Activated T-cell treated with anti-CD3 and anti-CD28 coated beads for 48 hours (primary cell): ENCODE data around the gene FIS1.
"Not testable (repeated sequence)": the region's sequence is repeated elsewhere in the genome, so short reads cannot be mapped to it uniquely, and the experiment has no call there.

Source experiments
- DNase-seq: peaks from one replicate; pipeline ENCODE4 v3.0.0-alpha.2; 2020; ENCODE audit warnings: low read depth

Gene FIS1

DNA sequence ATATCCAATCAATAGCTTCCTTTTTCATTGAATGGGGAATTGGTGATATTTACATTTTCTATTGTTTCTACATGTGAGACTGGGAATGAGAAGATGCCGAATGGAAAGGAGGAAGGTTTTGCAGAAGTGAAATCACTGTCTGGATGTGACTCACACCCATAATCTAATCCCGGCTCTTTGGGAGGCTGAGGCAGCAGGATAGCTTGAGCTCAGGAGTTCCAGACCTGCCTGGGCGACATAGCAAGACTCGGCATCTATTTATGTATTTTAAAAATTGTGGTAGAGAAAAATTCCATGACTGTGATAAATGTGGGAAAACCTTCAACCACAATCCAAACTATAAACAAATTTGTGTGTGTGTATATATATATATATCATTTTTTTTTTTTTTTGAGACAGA, 10.9 kb upstream of the FIS1 start:
- no peak for DNase-seq

DNA sequence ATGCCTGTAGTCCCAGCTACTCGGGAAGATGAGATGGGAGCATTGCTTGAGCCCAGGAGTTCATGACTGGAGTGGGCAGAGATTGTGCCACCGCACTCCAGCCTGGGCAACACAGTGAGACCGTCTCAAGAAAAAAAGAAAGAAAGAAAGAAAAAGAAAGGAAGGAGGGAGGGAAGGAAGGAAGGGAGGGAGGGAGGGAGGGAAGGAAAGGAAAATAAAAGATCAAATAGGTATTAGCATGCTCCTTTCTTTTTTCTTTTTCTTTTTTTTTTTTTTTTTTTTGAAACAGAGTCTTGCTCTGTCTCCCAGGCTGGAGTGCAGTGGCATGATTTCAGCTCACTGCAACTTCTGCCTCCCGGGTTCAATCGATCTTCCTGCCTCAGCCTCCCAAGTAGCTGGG, 8.3 kb upstream of the FIS1 start:
- DNase-seq, result not testable (repeated sequence)

DNA sequence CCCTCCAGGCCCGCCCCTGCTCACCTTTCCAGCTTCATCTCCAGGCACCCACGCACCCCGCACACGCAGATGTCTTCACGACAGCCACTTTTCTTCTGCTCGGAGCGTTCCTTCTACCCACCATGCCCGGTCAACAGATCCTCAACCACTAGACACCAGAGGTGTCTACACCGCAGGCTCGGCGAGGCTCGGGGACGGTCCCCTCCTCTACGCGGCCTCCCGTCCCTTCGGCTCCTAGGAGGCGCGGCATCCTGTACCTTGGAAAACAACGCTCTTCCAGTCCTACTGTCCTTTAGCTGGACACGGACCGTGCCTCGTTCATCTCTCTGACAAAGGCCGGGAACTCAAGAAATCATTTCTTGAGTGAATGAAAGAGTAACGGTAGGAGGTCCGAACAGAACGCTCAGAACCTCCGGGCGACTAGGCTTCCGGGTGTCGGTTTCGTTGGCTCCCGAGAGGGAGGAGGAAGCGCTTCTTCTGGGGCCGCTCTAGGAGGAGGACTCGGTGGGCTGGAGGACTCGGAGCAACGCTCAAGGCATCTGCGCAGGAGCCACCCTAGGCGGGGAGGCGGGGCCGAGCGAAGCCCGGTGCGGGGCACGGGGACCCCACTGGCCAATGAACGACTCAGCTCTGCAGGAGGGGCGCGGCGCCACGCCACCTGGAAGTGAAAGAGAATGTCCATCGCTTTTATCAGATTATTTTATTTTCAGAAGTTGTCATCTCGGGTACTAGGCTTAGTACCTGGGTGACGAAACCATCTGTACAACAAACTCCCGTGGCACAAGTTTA, 7.2 kb upstream of the FIS1 start:
- DNase-seq, result peak; percentile 98

DNA sequence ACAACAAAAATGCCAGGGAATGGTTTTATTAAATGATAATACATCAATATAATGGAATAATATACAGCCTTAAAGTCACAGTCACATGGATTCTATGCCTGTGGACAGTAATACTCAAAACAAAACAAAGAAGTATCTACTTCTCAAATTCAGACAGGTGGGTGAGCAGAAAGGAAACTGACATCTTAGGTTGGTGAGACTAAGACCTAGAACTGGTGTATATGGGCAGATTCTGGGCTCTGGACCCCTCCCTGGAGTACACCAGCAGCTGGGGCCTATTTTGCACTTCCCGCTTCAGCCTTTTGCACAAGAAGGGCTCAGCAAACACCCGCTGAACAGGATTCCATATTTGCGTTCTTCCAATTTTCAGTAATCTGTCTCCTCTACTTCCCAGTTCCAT, 5.4 kb upstream of the FIS1 start:
- no peak for DNase-seq

DNA sequence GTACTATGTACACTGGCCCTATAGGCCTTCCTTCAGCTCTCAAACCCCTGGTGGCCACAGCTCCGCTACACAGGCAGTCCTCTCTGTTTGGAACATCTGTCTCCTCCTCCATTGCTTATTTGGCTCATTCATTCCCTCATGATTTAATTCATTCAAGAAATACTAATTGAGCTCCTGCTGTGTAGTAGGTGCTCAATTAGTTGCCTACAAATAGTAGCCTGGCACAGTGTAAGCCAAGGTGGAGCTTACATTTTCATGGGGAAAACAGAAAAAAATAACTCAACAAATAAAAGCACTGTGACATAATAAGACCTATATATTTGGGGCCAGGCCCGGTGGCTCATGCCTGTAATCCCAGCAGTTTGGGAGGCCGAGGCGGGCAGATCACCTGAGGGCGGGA, 3.4 kb upstream of the FIS1 start:
- no peak for DNase-seq

DNA sequence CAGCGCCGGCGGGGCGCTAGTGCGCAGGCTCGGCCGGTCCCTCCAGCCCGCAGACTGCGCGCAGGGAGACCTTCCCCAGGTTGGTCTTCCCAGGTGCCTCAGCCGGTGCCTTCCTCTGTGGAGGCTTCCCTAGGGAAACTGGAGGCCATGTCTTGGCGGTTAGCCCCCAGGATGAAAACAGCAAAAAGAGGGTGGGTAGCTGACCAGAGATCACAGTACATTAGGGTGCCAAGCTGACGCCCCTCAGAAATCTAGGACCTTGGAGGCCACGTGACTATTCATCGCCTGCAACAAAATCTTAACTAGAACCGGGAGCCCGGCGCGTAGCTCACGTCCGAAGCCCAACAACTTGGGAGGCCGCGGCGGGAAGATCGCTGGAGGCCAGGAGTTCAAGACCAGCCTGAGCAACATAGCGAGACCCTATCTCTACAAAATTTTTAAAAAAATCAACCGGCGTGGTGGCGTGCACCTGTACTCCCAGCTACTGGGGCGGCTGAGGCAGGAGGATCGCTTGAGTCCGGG, 327 bp upstream of the FIS1 start:
- no peak for DNase-seq

DNA sequence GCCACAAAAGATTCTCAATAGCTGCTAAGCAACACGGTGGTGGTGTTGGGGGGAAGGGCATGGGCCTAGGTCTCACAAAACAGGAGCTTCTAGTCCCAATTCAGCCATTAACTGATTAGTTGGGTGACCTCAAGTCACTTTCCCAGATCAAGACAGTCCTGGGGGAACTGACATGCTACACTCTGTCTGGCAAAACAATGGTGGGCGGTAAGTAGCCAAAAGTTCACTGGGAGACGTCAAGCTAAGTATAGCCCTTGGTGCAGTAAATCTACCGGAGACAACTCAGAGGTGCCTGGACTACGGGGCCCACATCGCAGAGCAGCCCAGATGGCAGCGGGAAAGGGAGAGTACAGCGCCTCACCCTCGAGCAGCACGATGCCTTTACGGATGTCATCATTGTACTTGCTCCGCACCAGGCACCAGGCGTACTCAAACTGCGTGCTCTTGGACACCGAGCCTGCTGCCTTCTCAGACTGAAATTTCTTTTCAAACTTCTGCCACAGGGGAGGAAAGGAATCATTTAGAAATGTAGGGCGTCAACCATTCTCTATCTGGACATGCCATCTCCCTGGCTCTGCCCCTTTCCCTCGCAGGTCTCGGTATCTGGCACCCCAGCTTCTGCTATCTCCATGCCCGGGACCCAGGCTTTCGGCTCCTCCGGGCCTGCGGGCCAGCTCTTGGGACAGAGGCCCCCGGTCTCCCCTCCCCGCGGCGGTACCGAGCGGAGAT, 1.1 kb downstream of the FIS1 start:
- DNase-seq, result no peak

DNA sequence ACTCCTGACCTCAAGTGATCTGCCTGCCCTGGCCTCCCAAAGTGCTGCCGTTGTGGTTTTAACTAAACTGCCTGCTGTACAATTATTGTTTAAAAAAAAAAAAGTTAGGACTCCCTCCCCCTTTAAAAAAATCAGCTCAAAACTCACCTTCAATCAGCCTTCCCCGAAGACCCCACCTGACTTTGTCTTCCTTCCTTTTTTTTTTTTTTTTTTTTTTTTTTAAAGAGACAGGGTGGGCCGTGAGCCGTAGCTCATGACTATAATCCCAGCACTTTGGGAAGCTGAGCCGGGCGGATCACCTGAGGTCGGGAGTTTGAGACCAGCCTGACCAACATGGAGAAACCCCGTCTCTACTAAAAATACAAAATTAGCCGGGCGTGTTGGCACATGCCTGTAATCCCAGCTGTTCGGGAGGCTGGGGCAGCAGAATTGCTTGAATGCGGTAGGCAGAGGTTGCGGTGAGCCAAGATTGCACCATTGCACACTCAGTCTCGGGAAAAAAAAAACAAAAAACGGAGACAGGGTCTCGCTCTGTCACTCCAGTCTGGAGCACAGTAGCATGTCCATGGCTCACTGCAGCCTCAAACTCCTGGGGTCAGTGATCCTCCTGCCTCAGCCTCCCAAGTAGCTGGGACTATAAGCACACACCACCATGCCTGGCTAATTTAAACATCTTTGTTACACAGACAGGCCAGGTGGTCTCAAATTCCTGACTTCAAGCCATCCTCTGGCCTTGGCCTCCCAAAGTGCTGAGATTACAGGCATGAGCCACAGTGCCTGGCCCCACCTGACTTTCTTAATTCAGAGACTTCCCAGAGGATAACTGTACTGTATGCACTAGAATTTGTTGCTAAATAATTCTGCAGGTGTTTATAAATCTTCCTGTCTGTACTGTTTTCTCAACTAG, 3.2 kb downstream of the FIS1 start:
- no peak for DNase-seq

DNA sequence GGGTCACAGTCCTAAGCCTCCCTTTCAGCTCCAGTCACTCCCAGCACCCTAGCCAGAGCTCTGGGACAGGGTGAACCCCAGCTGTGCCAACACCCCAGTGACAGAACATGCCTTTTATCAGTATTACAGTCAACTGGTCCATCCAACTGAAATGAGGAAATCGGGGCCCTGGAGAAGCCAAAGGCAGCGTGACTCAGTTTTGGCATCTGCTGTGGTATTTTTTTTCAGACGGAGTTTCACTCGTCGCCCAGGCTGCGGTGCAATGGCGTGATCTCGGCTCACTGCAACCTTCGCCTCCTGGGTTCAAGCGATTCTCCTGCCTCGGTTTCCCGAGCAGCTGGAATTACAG, 3.9 kb downstream of the FIS1 start:
- no peak for DNase-seq

DNA sequence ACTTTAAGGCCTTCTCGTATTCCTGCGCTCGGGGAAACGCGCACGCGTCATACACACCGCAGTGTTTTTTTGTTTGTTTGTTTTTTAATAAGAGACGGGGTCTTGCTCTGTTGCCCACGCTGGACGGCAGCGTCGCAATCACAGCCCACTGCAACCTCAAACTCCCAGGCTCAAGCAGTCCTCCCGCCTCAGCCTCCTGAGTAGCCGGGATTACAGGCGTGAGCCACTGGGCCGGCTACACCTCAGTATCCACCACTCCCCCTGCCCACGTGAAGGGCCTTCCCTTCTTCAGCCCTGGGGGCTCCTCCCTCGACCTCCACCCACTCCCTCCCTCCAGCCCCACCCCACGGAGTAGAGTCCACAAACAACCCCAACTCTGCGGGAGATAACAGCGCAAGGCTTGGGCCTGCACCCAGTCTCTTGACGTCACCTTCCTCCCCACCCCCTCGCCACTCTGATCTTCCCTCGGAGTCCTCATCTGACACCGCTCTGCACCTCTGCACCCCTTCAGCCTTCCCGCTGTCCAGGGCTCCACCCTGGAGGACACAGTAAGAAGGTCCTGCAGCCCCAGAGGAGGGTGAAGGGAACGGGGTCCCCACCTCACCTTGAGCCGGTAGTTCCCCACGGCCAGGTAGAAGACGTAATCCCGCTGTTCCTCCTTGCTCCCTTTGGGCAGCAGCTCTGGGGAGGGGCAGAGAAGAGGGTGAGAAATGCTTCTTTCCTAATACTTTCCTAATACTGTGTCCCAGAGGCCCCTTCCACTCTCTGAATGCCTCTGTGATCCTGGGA, 4.5 kb downstream of the FIS1 start:
- DNase-seq, result no peak

DNA sequence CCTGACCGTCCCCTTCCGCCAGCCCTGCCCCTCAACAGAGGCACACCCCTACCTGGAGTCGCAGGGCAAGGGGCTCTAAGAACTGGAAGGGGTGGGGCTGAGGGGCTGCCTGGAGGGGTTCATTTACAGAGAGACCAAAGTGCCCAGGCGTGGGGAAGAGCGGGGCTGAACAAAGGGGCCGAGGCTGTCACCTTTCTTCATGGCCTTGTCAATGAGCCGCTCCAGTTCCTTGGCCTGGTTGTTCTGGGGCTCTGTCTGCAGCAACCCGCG, 5.0 kb downstream of the FIS1 start:
- no peak for DNase-seq

DNA sequence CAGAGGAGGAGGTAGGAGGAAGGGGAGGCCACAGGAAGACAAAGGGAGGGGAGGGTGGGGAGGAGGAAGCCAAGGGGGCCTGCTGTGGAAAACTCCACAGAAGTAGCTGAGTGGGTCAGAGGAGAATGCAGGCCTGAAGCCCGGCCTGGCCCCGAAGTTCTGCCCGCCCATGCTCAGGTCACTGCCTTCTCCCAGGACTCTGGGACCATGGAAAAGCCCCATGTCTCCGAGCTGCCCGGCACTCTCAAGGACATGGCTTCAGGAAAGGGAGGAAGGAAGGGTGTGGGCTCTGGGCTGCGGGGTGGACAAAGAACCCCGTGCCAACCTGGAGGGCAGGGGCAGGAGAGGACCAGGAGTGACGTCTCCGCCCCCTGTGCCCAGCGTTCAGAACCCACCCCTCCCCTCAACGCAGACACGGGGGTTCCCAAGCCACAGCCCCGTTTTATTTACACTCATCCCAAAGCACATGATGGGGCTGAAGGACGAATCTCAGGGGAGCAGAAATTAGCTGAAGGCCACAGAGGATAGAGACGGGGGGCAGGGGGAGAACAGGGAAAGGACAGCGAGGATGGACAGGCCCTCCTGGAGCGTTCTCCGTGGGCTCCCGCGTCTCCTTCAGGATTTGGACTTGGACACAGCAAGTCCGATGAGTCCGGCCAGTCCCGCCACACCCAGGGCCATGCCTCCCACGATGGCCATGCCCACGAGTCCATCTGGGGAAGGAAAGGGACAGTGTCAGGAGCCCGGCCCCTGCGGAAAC, 5.5 kb downstream of the FIS1 start:
- DNase-seq, result no peak

DNA sequence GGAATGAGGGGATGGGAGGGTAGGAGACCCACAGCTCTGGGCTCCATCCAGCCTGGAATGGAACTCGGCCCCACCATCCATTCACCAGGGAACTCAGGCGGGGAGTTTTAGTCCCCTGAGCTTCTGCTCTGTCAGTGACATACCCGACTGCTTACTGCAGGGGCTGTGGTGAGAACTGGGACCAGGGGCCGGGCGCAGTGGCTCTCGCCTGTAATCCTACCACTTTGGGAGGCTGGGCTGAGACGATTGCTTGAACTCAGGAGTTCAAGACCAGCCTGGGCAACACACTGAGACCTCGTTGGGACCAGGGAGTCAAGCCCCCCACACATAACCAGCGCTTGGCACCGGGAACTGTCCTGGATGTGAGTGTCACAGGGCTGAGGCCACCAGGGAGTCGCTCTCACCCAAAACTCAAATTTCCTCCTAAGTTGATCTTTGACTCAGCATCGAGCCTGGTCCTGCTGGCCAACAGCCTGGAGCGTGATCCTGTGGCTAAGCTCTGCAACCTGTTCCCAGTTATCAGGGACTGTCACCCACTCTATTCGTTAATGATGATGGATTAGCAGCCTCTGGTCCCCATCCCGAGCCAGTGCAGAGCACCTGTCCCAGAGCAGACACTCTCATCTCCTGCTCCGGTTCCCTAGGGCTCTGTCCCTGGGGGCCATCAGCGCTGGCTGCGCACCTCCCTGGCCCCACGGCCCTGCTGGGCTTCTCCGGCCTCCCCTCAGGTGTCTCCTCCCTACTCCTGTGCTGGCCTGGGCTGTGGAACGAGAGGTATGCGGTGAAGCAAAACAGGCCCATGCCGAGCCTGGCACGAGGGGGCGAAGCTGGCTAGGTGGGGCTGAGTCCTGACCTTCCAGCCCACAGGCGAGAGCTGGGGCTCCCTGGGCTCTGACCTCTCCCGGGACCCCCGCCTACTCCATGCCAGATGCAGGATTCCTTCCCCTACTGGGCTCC, 6.4 kb downstream of the FIS1 start:
- no peak for DNase-seq

DNA sequence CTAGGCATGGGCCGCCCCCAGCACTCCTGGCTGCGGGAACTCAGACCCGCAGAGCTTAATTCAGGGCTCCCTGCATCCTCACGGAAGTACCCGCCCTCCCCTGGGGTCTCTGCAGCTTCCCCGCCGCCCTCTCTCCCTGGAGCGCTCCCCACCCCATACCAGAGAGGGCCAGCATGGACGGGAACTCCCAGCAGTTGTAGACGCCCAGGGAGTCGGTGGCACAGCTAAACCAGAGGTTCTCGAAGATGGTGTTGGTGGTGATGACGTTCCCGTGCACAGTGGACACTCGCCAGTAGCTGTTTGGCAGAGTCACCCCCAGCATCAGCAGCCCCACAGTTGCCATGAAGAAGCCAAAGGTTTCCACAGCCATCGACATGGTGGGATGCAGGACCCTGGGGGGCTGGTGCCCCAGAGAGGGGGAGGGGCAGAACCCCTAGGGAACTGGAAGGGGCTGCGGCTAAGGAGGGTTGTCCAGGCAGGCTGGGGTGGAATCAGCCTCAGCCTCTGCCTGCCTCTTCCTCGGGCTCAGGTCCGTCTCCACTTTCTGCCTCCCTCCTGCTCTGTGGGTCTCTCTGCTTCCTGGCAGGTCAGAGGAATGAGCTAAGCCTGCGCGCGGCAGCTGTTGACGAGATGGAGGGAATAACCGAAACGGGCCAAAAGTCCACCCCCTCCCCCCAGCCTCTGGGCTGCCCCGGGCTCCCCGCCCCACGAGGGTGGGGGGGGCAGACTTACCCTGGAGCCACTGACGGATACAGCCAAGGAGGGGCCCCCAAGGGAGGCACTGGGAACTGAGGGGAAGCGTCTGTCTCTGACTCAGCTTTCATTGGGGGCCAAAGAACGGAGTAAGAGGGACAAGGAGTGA, 7.4 kb downstream of the FIS1 start, which contains the start of gene CLDN15:
CLDN15 (minus strand) TSS at position 597 of the 862 bp plus-strand sequence; CDS start at position 376, 221 bp downstream.
- no peak for DNase-seq

DNA sequence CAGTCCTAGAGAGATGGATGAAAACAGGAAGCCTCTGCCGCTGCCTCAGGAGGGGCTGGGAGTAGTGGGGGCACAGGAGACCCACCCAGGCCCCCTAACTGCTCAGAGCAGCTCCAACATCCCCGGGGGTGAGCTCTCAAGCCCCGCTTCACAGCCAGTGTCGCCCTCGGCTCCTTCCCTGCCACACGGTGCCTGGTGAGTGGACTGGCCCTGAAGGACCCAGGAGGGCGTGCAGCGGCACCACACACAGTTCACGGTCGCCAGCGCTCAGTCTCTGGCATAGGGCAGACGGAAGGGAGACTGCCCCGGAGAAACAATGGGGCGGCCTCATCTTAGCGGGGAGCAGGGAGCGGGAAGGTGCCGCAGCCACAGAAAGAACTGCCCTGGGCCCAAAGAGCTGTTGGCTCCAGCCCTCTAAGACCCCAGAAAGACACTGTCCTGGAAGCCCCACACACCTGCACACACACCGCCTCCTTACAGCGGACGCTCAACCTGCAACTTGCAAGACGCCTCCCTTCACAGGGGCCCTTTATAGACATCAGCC, 8.5 kb downstream of the FIS1 start:
- DNase-seq, result no peak

DNA sequence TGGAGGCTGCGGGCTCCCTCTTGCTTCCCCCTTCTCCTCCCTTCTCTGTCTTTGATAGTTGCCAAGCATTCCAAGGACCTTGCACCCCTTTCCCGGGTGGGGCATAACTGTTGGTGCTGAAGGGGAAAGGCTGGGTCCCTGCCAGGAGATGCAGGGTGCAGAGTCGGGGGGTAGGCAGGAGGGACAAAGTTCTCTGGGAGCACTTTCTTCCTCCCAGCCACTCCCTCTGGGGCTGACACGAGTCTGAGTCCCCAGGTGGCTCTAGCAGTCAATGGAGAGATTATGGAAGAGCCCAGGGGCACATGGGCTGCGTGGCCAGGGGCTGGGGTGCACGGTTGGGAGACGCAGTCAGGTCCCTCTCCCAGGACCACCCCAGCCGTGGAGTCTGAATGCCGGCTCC, 9.4 kb downstream of the FIS1 start:
- DNase-seq, result no peak

DNA sequence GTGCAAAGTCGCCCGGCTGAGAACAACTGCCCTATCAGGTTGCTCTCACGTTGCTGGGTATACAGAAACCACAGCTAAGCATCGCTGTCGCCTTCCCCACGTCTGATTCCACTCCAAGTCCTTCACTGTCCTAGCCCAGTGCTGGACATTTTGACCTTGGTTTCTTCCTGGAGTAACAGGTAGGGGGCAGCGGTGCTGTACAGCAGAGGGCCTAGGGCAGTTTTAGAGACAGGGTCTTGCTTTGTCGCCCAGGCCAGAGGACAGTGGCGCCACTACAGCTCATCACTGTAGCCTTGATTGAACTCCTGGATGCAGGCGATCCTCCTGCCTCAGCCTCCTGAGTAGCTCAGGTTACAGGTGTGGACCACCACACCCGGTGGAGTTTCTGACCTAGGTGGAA, 9.8 kb downstream of the FIS1 start:
- DNase-seq, result no peak

DNA sequence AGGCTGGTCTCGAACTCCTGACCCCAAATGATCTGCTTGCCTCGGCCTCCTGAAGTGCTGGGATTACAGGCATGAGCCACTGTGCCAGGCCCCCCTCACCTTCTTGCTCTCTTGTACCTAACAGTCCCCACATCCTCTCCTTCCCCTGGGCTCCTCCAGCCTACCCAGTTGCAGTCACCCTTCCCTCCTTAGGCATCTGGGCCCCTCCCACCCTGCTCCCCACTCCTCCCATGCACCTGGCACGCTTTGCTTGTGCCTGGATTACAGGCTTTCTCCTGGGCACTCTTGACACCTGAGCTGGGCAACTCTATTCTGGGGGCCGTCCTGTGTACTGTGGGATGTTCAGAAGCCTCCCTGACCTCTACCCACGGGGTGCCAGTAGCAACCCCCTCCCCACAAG, 10.2 kb downstream of the FIS1 start:
- no peak for DNase-seq
